ENCODE measurements around the gene RTF2.

Gene RTF2

DNA sequence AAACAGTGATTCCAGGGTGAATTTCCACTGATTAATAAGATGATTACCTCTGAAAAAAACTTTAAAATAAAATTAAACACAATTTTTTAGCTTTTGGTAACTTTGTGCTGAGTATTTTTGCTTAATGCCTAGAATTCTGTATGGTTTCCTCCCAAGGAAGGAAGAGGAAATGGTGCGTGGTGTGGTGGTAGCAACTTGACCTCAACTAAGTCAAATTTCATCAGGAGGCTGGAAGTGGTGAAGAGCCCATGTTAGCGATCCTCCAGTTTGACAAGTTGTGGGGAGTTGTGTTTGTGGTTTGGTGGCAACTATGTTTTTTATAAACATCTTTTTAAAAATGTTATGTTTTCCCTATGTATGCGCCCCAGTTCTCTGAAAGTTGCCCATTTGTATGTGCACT, 5.0 kb upstream of the RTF2 start:
- H3K79me2 ChIP-seq (ENCODE audit: insufficient read depth, low read length): no peaks in the 10 kb centered on the region
- H2AFZ ChIP-seq (ENCODE audit: low read length): no peak overlapping the region
- H4K20me1 ChIP-seq (ENCODE audit: insufficient read depth, low read length, poor library complexity, severe bottlenecking): no peaks in the 10 kb centered on the region
- peaks cover 10% of the 10 kb centered on the region for H3K4me1 ChIP-seq (ENCODE audit: insufficient read depth, low read length, poor library complexity, severe bottlenecking)
- TF ChIP-seq, protein P1, sequence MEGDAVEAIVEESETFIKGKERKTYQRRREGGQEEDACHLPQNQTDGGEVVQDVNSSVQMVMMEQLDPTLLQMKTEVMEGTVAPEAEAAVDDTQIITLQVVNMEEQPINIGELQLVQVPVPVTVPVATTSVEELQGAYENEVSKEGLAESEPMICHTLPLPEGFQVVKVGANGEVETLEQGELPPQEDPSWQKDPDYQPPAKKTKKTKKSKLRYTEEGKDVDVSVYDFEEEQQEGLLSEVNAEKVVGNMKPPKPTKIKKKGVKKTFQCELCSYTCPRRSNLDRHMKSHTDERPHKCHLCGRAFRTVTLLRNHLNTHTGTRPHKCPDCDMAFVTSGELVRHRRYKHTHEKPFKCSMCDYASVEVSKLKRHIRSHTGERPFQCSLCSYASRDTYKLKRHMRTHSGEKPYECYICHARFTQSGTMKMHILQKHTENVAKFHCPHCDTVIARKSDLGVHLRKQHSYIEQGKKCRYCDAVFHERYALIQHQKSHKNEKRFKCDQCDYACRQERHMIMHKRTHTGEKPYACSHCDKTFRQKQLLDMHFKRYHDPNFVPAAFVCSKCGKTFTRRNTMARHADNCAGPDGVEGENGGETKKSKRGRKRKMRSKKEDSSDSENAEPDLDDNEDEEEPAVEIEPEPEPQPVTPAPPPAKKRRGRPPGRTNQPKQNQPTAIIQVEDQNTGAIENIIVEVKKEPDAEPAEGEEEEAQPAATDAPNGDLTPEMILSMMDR (conservative IDR thresholded peaks at IDR 0.05; ENCODE audit: low read length): no peak
- TF ChIP-seq EZH2phosphoT487 (IDR thresholded peaks at IDR 0.05; ENCODE audit: borderline replicate concordance): no peak
- no peaks in the 10 kb centered on the region for H3K36me3 ChIP-seq (ENCODE audit: insufficient read depth, low read length)
- peak overlapping the region; percentile 23 for H3K4me2 ChIP-seq (ENCODE audit: low read depth, low read length, poor library complexity, severe bottlenecking)
- no peaks in the 10 kb centered on the region for H3K27me3 ChIP-seq (ENCODE audit: insufficient read depth, low read length, poor library complexity, severe bottlenecking)
- H3K9me2 ChIP-seq (replicated peaks; ENCODE audit: low read depth, low read length): no peaks in the 10 kb centered on the region
- no peaks in the 10 kb centered on the region for H3F3A ChIP-seq (ENCODE audit: low read depth)
- H3K9ac ChIP-seq (ENCODE audit: low read depth, low read length, poor library complexity, severe bottlenecking): no peak overlapping the region
- no peak overlapping the region for H3K4me3 ChIP-seq (ENCODE audit: low read length, poor library complexity, severe bottlenecking)
- no peaks in the 10 kb centered on the region for H3K9me3 ChIP-seq (ENCODE audit: insufficient read depth, low read depth, low read length)

DNA sequence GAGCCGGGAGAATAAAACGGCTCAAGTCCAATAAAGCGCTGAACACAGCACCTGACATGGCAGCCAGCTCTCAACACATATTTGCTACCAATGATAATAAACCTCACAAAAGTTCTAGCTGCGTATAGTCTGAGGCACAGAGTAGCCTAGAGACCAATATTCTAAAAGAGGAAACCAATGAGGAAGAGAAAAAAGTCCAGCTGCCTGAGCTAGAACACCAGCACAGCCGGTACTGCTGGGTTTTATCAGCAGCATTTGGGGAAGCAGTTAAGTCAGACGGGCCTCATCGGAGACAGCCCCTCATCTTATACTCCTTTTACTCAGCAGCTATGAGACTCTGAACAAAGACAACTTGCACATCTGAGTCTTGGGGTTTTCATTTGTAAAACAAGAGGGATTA, 2.4 kb upstream of the RTF2 start:
- Histone ChIP-seq H3K27me3 (ENCODE audit: insufficient read depth, low read length, poor library complexity, severe bottlenecking) (no peaks in the 10 kb centered on the region), H3K9me2 (replicated peaks; ENCODE audit: low read depth, low read length) (no peaks in the 10 kb centered on the region), H3K9ac (ENCODE audit: low read depth, low read length, poor library complexity, severe bottlenecking) (no peak overlapping the region), H3F3A (ENCODE audit: low read depth) (no peaks in the 10 kb centered on the region), H3K36me3 (ENCODE audit: insufficient read depth, low read length) (no peaks in the 10 kb centered on the region), H3K79me2 (ENCODE audit: insufficient read depth, low read length) (peaks cover 25% of the 10 kb centered on the region), H3K9me3 (ENCODE audit: insufficient read depth, low read depth, low read length) (no peaks in the 10 kb centered on the region), H4K20me1 (ENCODE audit: insufficient read depth, low read length, poor library complexity, severe bottlenecking) (peaks cover 17% of the 10 kb centered on the region), H3K4me2 (ENCODE audit: low read depth, low read length, poor library complexity, severe bottlenecking) (no peak overlapping the region), H3K4me3 (ENCODE audit: low read length, poor library complexity, severe bottlenecking) (no peak overlapping the region), H3K4me1 (ENCODE audit: insufficient read depth, low read length, poor library complexity, severe bottlenecking) (peaks cover 31% of the 10 kb centered on the region), H2AFZ (ENCODE audit: low read length) (no peak overlapping the region)
- TF ChIP-seq, protein P1 (conservative IDR thresholded peaks at IDR 0.05; ENCODE audit: low read length): no peak
- no peak for TF ChIP-seq EZH2phosphoT487 (IDR thresholded peaks at IDR 0.05; ENCODE audit: borderline replicate concordance)

- Histone ChIP-seq H3K36me3 (ENCODE audit: insufficient read depth, low read length) (no peaks in the 10 kb centered on the region), H3K79me2 (ENCODE audit: insufficient read depth, low read length) (peaks cover 41% of the 10 kb centered on the region), H3K9ac (ENCODE audit: low read depth, low read length, poor library complexity, severe bottlenecking) (peak overlapping the region; percentile 32), H3K9me2 (replicated peaks; ENCODE audit: low read depth, low read length) (no peaks in the 10 kb centered on the region), H3K27me3 (ENCODE audit: insufficient read depth, low read length, poor library complexity, severe bottlenecking) (no peaks in the 10 kb centered on the region), H4K20me1 (ENCODE audit: insufficient read depth, low read length, poor library complexity, severe bottlenecking) (peaks cover 17% of the 10 kb centered on the region), H3K4me1 (ENCODE audit: insufficient read depth, low read length, poor library complexity, severe bottlenecking) (peaks cover 32% of the 10 kb centered on the region), H2AFZ (ENCODE audit: low read length) (peak overlapping the region; percentile 93), H3K9me3 (ENCODE audit: insufficient read depth, low read depth, low read length) (no peaks in the 10 kb centered on the region), H3K4me2 (ENCODE audit: low read depth, low read length, poor library complexity, severe bottlenecking) (peak overlapping the region; percentile 87), H3K4me3 (ENCODE audit: low read length, poor library complexity, severe bottlenecking) (peak overlapping the region; percentile 94), H3F3A (ENCODE audit: low read depth) (no peaks in the 10 kb centered on the region)
- TF ChIP-seq EZH2phosphoT487 (IDR thresholded peaks at IDR 0.05; ENCODE audit: borderline replicate concordance): no peak
- TF ChIP-seq, protein P1 (conservative IDR thresholded peaks at IDR 0.05; ENCODE audit: low read length): no peak
These were observed 485 bp upstream of the RTF2 start for GRCh38 chr20:56467968-56468315.

Data from Loucy (cell line).